A549 (cell line): Measurements from ENCODE around the gene NAA60.

Source experiments
- CBX8 ChIP-seq: fragments of 200-600 bp; sonication (generic); IDR thresholded peaks from 2 replicates; pipeline ENCODE4 v1.6.1; 2016
- CTCF ChIP-seq: fragments of >200 bp; sonication (Bioruptor Twin); formaldehyde crosslinking; IDR thresholded peaks from 3 replicates; pipeline ENCODE4 v1.5.1; 2016
- ELK1 ChIP-seq: fragments of 150-350 bp; IDR thresholded peaks from 2 replicates; pipeline ENCODE4 v1.6.1; 2014; ENCODE audit warnings: low read depth, mild to moderate bottlenecking, low read length
- FOXS1 ChIP-seq: fragments of 250-450 bp; sonication (Bioruptor Pico); IDR thresholded peaks from 2 replicates; pipeline ENCODE4 v1.5.0; 2020; ENCODE audit warnings: mild to moderate bottlenecking, moderate library complexity
- HES2 ChIP-seq: fragments of >200 bp; sonication (Bioruptor Twin); formaldehyde crosslinking; IDR thresholded peaks from 2 replicates; pipeline ENCODE4 v1.6.1; 2016
- HOXA7 ChIP-seq: fragments of 250-450 bp; sonication (Bioruptor Pico); IDR thresholded peaks from 2 replicates; pipeline ENCODE4 v1.5.0; 2020; ENCODE audit warnings: mild to moderate bottlenecking, moderate library complexity
- JUNB ChIP-seq: fragments of >200 bp; sonication (Bioruptor Twin); formaldehyde crosslinking; IDR thresholded peaks from 2 replicates; pipeline ENCODE4 v1.6.1; 2016
- MYC ChIP-seq: IDR thresholded peaks from 2 replicates; pipeline ENCODE4 v1.6.1; 2012; ENCODE audit warnings: mild to moderate bottlenecking, inconsistent platforms, low read length, improper control_type of control experiment, borderline replicate concordance
- POLR2AphosphoS2 ChIP-seq: conservative IDR thresholded peaks from 2 replicates; pipeline ENCODE4 v1.6.1; 2012; ENCODE audit warnings: low read length, improper control_type of control experiment, inconsistent platforms
- RAD21 ChIP-seq, 2 experiments: fragments of >200 bp in 1 of 2; sonication (Bioruptor Twin) in 1 of 2; formaldehyde crosslinking in 1 of 2; IDR thresholded peaks in 1 of 2; conservative IDR thresholded peaks in 1 of 2; 2 replicates in 1 of 2; 3 replicates in 1 of 2; pipeline ENCODE4 v1.6.1; 2012 to 2018; ENCODE audit warnings: inconsistent platforms in 1 of 2
- ZC3H11A ChIP-seq: fragments of 450-650 bp; IDR thresholded peaks from 2 replicates; pipeline ENCODE4 v1.6.1; 2014; ENCODE audit warnings: antibody characterized with exemption, mild to moderate bottlenecking
- TF ChIP-seq, protein P1 (sequence below): fragments of 450-650 bp; IDR thresholded peaks from 2 replicates; pipeline ENCODE4 v1.6.1; 2014; ENCODE audit warnings: antibody characterized with exemption

- no peak for TF ChIP-seq CTCF
- TF ChIP-seq POLR2AphosphoS2 = no peak
- no peak for TF ChIP-seq JUNB
- TF ChIP-seq ZC3H11A = no peak
- TF ChIP-seq MYC = no peak
- TF ChIP-seq, protein P1, sequence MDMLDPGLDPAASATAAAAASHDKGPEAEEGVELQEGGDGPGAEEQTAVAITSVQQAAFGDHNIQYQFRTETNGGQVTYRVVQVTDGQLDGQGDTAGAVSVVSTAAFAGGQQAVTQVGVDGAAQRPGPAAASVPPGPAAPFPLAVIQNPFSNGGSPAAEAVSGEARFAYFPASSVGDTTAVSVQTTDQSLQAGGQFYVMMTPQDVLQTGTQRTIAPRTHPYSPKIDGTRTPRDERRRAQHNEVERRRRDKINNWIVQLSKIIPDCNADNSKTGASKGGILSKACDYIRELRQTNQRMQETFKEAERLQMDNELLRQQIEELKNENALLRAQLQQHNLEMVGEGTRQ = no peak
- TF ChIP-seq ELK1 = no peak
- no peak for TF ChIP-seq CBX8
- no peak for TF ChIP-seq FOXS1 (CRISPR knock-in tag)
- no peak for TF ChIP-seq RAD21 (conservative IDR thresholded peaks at IDR 0.05 in 1 of 2, IDR thresholded peaks at IDR 0.05 in 1 of 2)
- TF ChIP-seq HOXA7 (CRISPR knock-in tag) = no peak
- no peak for TF ChIP-seq HES2
These were observed 16.1 kb downstream of the NAA60 start for GRCh38 chr16:3459401-3460090.
